GM18951 (cell line): ENCODE results near the gene ISM1.

Source experiments
- POLR2A ChIP-seq: IDR thresholded peaks from 4 replicates; pipeline ENCODE4 v1.6.1; 2011; ENCODE audit warnings: mild to moderate bottlenecking; ENCODE audit not compliant: insufficient read length, insufficient read depth; ENCODE audit errors: extremely low read depth
- in situ Hi-C: fragments of 300-500 bp; cut with MboI; formaldehyde crosslinking; loops from one replicate; pipeline ENCODE4 v1.12.0; 2022; ENCODE audit warnings: low sequenced_read_pairs, mixed read lengths, inconsistent platforms; ENCODE audit not compliant: unreplicated experiment

The ISM1 gene

GRCh38 chr20:13251904-13252297 lies 30.8 kb downstream of the ISM1 start:
- TF ChIP-seq POLR2A: no peak
- in situ Hi-C loops: no loop called here

- in situ Hi-C loops: no loop called here
- TF ChIP-seq POLR2A: no peak
Observed at GRCh38 chr20:13255356-13255755, 34.3 kb downstream of the ISM1 start.

GRCh38 chr20:13256606-13257005 lies 35.5 kb downstream of the ISM1 start:
- in situ Hi-C loops: no loop called here
- no peak for TF ChIP-seq POLR2A

- in situ Hi-C loops: no loop called here
Observed at GRCh38 chr20:13259921-13260320, 38.8 kb downstream of the ISM1 start.

GRCh38 chr20:13260650-13261279 lies 39.7 kb downstream of the ISM1 start:
- TF ChIP-seq POLR2A: no peak
- in situ Hi-C loops: no loop called here

More at GRCh38 chr20:13259921-13260320, 38.8 kb downstream of the ISM1 start:
- TF ChIP-seq POLR2A: no peak

- in situ Hi-C loops: no loop called here
- no peak for TF ChIP-seq POLR2A
Observed at GRCh38 chr20:13261460-13262301, 40.6 kb downstream of the ISM1 start.

GRCh38 chr20:13262302-13262650 lies 41.2 kb downstream of the ISM1 start:
- no peak for TF ChIP-seq POLR2A
- in situ Hi-C loops: no loop called here

- no peak for TF ChIP-seq POLR2A
- in situ Hi-C loops: no loop called here
Observed at GRCh38 chr20:13262671-13263360, 41.7 kb downstream of the ISM1 start.

- in situ Hi-C loops: no loop called here
- TF ChIP-seq POLR2A: no peak
Observed at GRCh38 chr20:13263451-13263850, 42.4 kb downstream of the ISM1 start.

GRCh38 chr20:13264907-13265306 lies 43.8 kb downstream of the ISM1 start:
- in situ Hi-C loops: no loop called here
- TF ChIP-seq POLR2A: no peak

- no peak for TF ChIP-seq POLR2A
- in situ Hi-C loops: no loop called here
Observed at GRCh38 chr20:13265941-13266340, 44.9 kb downstream of the ISM1 start.

GRCh38 chr20:13267231-13267630 lies 46.2 kb downstream of the ISM1 start:
- in situ Hi-C loops: no loop called here

GRCh38 chr20:13268953-13269352 lies 47.9 kb downstream of the ISM1 start:
- TF ChIP-seq POLR2A: no peak
- in situ Hi-C loops: no loop called here

More at GRCh38 chr20:13267231-13267630, 46.2 kb downstream of the ISM1 start:
- no peak for TF ChIP-seq POLR2A
